ENCODE results near the gene GPR160. TPM values are rescaled to one million over a fixed set of nuclear protein-coding genes. Genes with fewer than 3 reads are reported as not detected.

The GPR160 gene
- total RNA-seq, 1 experiment from 2014 or later, result 53.8 TPM

- Mint-ChIP-seq H3K27me3 (ENCODE audit: unreplicated experiment) (no peaks in the 10 kb centered on the region), H3K4me3 (ENCODE audit: low read depth, unreplicated experiment) (no peak overlapping the region), H3K9me3 (ENCODE audit: low read depth, unreplicated experiment) (no peaks in the 10 kb centered on the region), H3K27ac (ENCODE audit: unreplicated experiment) (no peak overlapping the region), H3K36me3 (ENCODE audit: insufficient read depth, unreplicated experiment) (no peaks in the 10 kb centered on the region), H3K4me1 (ENCODE audit: low read depth, unreplicated experiment) (peaks cover 40% of the 10 kb centered on the region)
- CTCF ChIA-PET, result interaction anchor here (0.7 to 1.5 kb wide), 3 partner anchors 25 to 155 kb away, joined by 3 to 10 read pairs (median 4); no protein-coding TSS in a partner anchor
- BruUV-seq (replicated peaks), result no TSS peak
- DNase-seq, result no peak
- intact Hi-C loops (cut with micrococcal nuclease; ENCODE audit: unreplicated experiment), result no loop called here
- peak; percentile 7 for TF ChIP-seq CTCF (IDR thresholded peaks at IDR 0.05; ENCODE audit: unreplicated experiment)
These were observed 16.7 kb upstream of the GPR160 start for GRCh38 chr3:170021083-170021482.

GRCh38 chr3:170022336-170022735 is 15.5 kb upstream of the GPR160 start:
- no peaks in the 10 kb centered on the region for H3K27me3 Mint-ChIP-seq (ENCODE audit: unreplicated experiment)
- BruUV-seq (replicated peaks), result no TSS peak
- H3K4me1 Mint-ChIP-seq (ENCODE audit: low read depth, unreplicated experiment), result peaks cover 40% of the 10 kb centered on the region
- no peaks in the 10 kb centered on the region for H3K9me3 Mint-ChIP-seq (ENCODE audit: low read depth, unreplicated experiment)
- TF ChIP-seq CTCF (IDR thresholded peaks at IDR 0.05; ENCODE audit: unreplicated experiment), result no peak
- no peaks in the 10 kb centered on the region for H3K36me3 Mint-ChIP-seq (ENCODE audit: insufficient read depth, unreplicated experiment)
- intact Hi-C loops (cut with micrococcal nuclease; ENCODE audit: unreplicated experiment), result no loop called here
- DNase-seq, result no peak
- no peak overlapping the region for H3K4me3 Mint-ChIP-seq (ENCODE audit: low read depth, unreplicated experiment)
- CTCF ChIA-PET, result interaction anchor here (1.1 to 1.5 kb wide), 2 partner anchors 16 to 24 kb away, joined by 4 read pairs; partner anchors contain the start of gene GPR160
- no peak overlapping the region for H3K27ac Mint-ChIP-seq (ENCODE audit: unreplicated experiment)

GRCh38 chr3:170023165-170023564 is 14.6 kb upstream of the GPR160 start:
- Mint-ChIP-seq H3K4me1 (ENCODE audit: low read depth, unreplicated experiment) (peaks cover 39% of the 10 kb centered on the region), H3K27me3 (ENCODE audit: unreplicated experiment) (no peaks in the 10 kb centered on the region), H3K9me3 (ENCODE audit: low read depth, unreplicated experiment) (no peaks in the 10 kb centered on the region), H3K36me3 (ENCODE audit: insufficient read depth, unreplicated experiment) (no peaks in the 10 kb centered on the region), H3K27ac (ENCODE audit: unreplicated experiment) (peak overlapping the region; percentile 15), H3K4me3 (ENCODE audit: low read depth, unreplicated experiment) (no peak overlapping the region)
- no peak for DNase-seq
- no peak for TF ChIP-seq CTCF (IDR thresholded peaks at IDR 0.05; ENCODE audit: unreplicated experiment)
- CTCF ChIA-PET, result no interaction called here
- BruUV-seq (replicated peaks), result no TSS peak
- intact Hi-C loops (cut with micrococcal nuclease; ENCODE audit: unreplicated experiment), result no loop called here

GRCh38 chr3:170024581-170024980 is 13.2 kb upstream of the GPR160 start:
- H3K4me3 Mint-ChIP-seq (ENCODE audit: low read depth, unreplicated experiment), result no peak overlapping the region
- H3K27ac Mint-ChIP-seq (ENCODE audit: unreplicated experiment), result no peak overlapping the region
- H3K36me3 Mint-ChIP-seq (ENCODE audit: insufficient read depth, unreplicated experiment), result no peaks in the 10 kb centered on the region
- intact Hi-C loops (cut with micrococcal nuclease; ENCODE audit: unreplicated experiment), result no loop called here
- no TSS peak for BruUV-seq (replicated peaks)
- DNase-seq, result no peak
- CTCF ChIA-PET, result no interaction called here
- H3K9me3 Mint-ChIP-seq (ENCODE audit: low read depth, unreplicated experiment), result no peaks in the 10 kb centered on the region
- H3K4me1 Mint-ChIP-seq (ENCODE audit: low read depth, unreplicated experiment), result peaks cover 25% of the 10 kb centered on the region
- no peaks in the 10 kb centered on the region for H3K27me3 Mint-ChIP-seq (ENCODE audit: unreplicated experiment)
- no peak for TF ChIP-seq CTCF (IDR thresholded peaks at IDR 0.05; ENCODE audit: unreplicated experiment)

All from Calu3 (cell line).